ENCODE results near the gene FBXO10. TPM values are rescaled to one million over a fixed set of nuclear protein-coding genes. Genes with fewer than 3 reads are reported as not detected.

Gene FBXO10
- total and polyA plus RNA-seq, 2 of the 8 experiments (the other 6 are each of a cell fraction or from before 2014, with no cell fraction given), result 13.1 to 13.9 TPM

- DNase-seq (ENCODE audit: low read depth in 1 of 2, low spot score in 2 of 2) (no peak), FAIRE-seq (no peak)
- Histone ChIP-seq H3K18ac (ENCODE audit: extremely low read depth, low read length) (no peak overlapping the region), H3K23ac (ENCODE audit: insufficient read length) (no peak overlapping the region), H2BK120ac (replicated peaks; ENCODE audit: low read depth, low read length) (no peak overlapping the region), H3K9ac (replicated peaks in 1 of 4; ENCODE audit: extremely low read depth in 1 of 4, low read depth in 3 of 4, low read length in 3 of 4) (no peak overlapping the region), H4K20me1 (replicated peaks in 1 of 2; ENCODE audit: control insufficient read depth in 1 of 2, insufficient read depth in 2 of 2, low read length in 2 of 2) (no peaks in the 10 kb centered on the region), H3K4me2 (ENCODE audit: insufficient read depth in 1 of 2, low read depth in 2 of 2, low read length in 2 of 2) (no peak overlapping the region), H2BK20ac (ENCODE audit: low read length) (no peak overlapping the region), H4K91ac (replicated peaks; ENCODE audit: insufficient read length, low read length) (no peak overlapping the region), H4K5ac (ENCODE audit: insufficient read length, low read depth, low read length) (no peak overlapping the region), H3K79me1 (ENCODE audit: low read depth, low read length) (no peaks in the 10 kb centered on the region), H3K36me3 (ENCODE audit: control insufficient read depth in 2 of 4, insufficient read depth in 4 of 4, low read length in 3 of 4) (no peaks in the 10 kb centered on the region), H3K27ac (ENCODE audit: low read depth, low read length) (no peak overlapping the region), H2BK15ac (ENCODE audit: low read length) (no peak overlapping the region), H3K14ac (ENCODE audit: insufficient read length) (no peak overlapping the region), H2AK5ac (ENCODE audit: low read depth, low read length) (no peak overlapping the region), H3K23me2 (ENCODE audit: low read depth, low read length) (peaks cover 2% of the 10 kb centered on the region; the same call in 1 of the 2 replicates), H3K56ac (replicated peaks; ENCODE audit: insufficient read length, low read depth, low read length) (no peak overlapping the region), H2BK12ac (ENCODE audit: low read depth, low read length) (no peak overlapping the region), H3K9me3 (ENCODE audit: insufficient read depth in 2 of 2, low read depth in 1 of 2, low read length in 1 of 2) (peaks cover 13 to 15% of the 10 kb centered on the region in 2 experiments; a peak in 3 of 4 replicates), H3K4ac (replicated peaks; ENCODE audit: insufficient read length, low read depth, low read length) (no peak overlapping the region), H2AFZ (ENCODE audit: low read length) (no peak overlapping the region), H2BK5ac (ENCODE audit: low read depth, low read length) (no peak overlapping the region), H3K27me3 (replicated peaks in 1 of 4; ENCODE audit: control insufficient read depth in 3 of 4, extremely low read depth in 1 of 4, insufficient read depth in 3 of 4, low read length in 3 of 4) (no peaks in the 10 kb centered on the region), H3K4me1 (replicated peaks in 1 of 4; ENCODE audit: control insufficient read depth in 3 of 4, insufficient read depth in 4 of 4, low read length in 3 of 4) (peaks cover 0 to 4% (median 1%) of the 10 kb centered on the region in 4 experiments; a peak in 3 of 7 replicates), H3K79me2 (ENCODE audit: control insufficient read depth in 1 of 2, insufficient read depth in 2 of 2, low read length in 2 of 2) (no peaks in the 10 kb centered on the region), H4K8ac (ENCODE audit: extremely low read depth, insufficient read depth, low read length) (no peak overlapping the region; the same call in 1 of the 2 replicates), H3K4me3 (ENCODE audit: extremely low read depth in 1 of 4, insufficient read depth in 2 of 4, low read depth in 3 of 4, low read length in 4 of 4) (no peak overlapping the region)
- 98% methylated on average over 5 of the region's 11 CpGs; no CpG with 5 or more reads in 1 of the 2 experiments for WGBS, 2 experiments (ENCODE audit: extremely low coverage in 1 of 2, insufficient coverage in 1 of 2, insufficient read length in 1 of 2, insufficient replicate concordance in 2 of 2, low coverage in 1 of 2, low lambda C conversion rate in 2 of 2, missing lambda C conversion rate in 1 of 2)
- TF ChIP-seq, protein P1, sequence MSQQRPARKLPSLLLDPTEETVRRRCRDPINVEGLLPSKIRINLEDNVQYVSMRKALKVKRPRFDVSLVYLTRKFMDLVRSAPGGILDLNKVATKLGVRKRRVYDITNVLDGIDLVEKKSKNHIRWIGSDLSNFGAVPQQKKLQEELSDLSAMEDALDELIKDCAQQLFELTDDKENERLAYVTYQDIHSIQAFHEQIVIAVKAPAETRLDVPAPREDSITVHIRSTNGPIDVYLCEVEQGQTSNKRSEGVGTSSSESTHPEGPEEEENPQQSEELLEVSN (IDR thresholded peaks at IDR 0.05), result peak; percentile 32; the same call in 1 of the 2 replicates
- no peak for TF ChIP-seq BACH1 (IDR thresholded peaks at IDR 0.05; ENCODE audit: low read length)
- ChIA-PET CTCF (ENCODE audit: partially characterized antibody) (no interaction called here), POLR2A (ENCODE audit: partially characterized antibody) (interaction anchor here (1.0 kb wide), 1 partner anchor 10 kb away, joined by 3 read pairs; no protein-coding TSS in a partner anchor)
These were observed 99.2 kb downstream of the FBXO10 start for GRCh38 chr9:37476930-37477329.
